ENCODE measurements around the gene CD160.

The CD160 gene

GRCh38 chr1:145707183-145707867 is 12.0 kb upstream of the CD160 start, which contains the start of gene PDZK1:
PDZK1 (minus strand) TSS chr1:145707368; CDS start chr1:145688021, 19,347 bp downstream.
- Histone ChIP-seq H4K20me1 (ENCODE audit: insufficient read depth, low read length) (no peaks in the 10 kb centered on the region), H3K4me2 (ENCODE audit: low read depth, low read length) (no peak within 1 kb of the TSS), H3K9me2 (replicated peaks; ENCODE audit: insufficient read depth, low read length) (no peaks in the 10 kb centered on the region), H3K27me3 (replicated peaks; ENCODE audit: insufficient read depth, low read length) (no peaks in the 10 kb centered on the region), H3K9me3 (replicated peaks; ENCODE audit: insufficient read depth, low read length) (no peaks in the 10 kb centered on the region), H3K9ac (ENCODE audit: low read length) (no peak within 1 kb of the TSS), H3K4me1 (ENCODE audit: low read length) (no peaks in the 10 kb centered on the region), H3K4me3 (ENCODE audit: low read length) (no peak within 1 kb of the TSS), H3K27ac (ENCODE audit: low read length) (no peak within 1 kb of the TSS), H3K79me2 (ENCODE audit: low read length) (no peaks in the 10 kb centered on the region), H3K36me3 (replicated peaks; ENCODE audit: insufficient read depth, low read length) (no peaks in the 10 kb centered on the region), H3F3A (ENCODE audit: insufficient read depth, low read length) (no peaks in the 10 kb centered on the region), H2AFZ (ENCODE audit: low read length) (no peak within 1 kb of the TSS)
- no peak for DNase-seq
- TF ChIP-seq EZH2 (optimal IDR thresholded peaks at IDR 0.05; ENCODE audit: low read depth, low read length) (no peak), EZH2phosphoT487 (IDR thresholded peaks at IDR 0.05; ENCODE audit: low read length) (no peak), CTCF (IDR thresholded peaks at IDR 0.05; ENCODE audit: low read length) (no peak)

GRCh38 chr1:145708063-145708462 is 11.2 kb upstream of the CD160 start:
- DNase-seq = no peak
- Histone ChIP-seq H3K79me2 (ENCODE audit: low read length) (no peaks in the 10 kb centered on the region), H3K36me3 (replicated peaks; ENCODE audit: insufficient read depth, low read length) (no peaks in the 10 kb centered on the region), H3K27ac (ENCODE audit: low read length) (no peak overlapping the region), H3F3A (ENCODE audit: insufficient read depth, low read length) (no peaks in the 10 kb centered on the region), H3K27me3 (replicated peaks; ENCODE audit: insufficient read depth, low read length) (no peaks in the 10 kb centered on the region), H3K9ac (ENCODE audit: low read length) (no peak overlapping the region), H3K4me3 (ENCODE audit: low read length) (no peak overlapping the region), H3K9me2 (replicated peaks; ENCODE audit: insufficient read depth, low read length) (no peaks in the 10 kb centered on the region), H3K4me1 (ENCODE audit: low read length) (no peaks in the 10 kb centered on the region), H3K4me2 (ENCODE audit: low read depth, low read length) (no peak overlapping the region), H4K20me1 (ENCODE audit: insufficient read depth, low read length) (no peaks in the 10 kb centered on the region), H3K9me3 (replicated peaks; ENCODE audit: insufficient read depth, low read length) (no peaks in the 10 kb centered on the region), H2AFZ (ENCODE audit: low read length) (no peak overlapping the region)
- no peak for TF ChIP-seq EZH2phosphoT487 (IDR thresholded peaks at IDR 0.05; ENCODE audit: low read length)
- TF ChIP-seq EZH2 (optimal IDR thresholded peaks at IDR 0.05; ENCODE audit: low read depth, low read length) = no peak
- TF ChIP-seq CTCF (IDR thresholded peaks at IDR 0.05; ENCODE audit: low read length) = no peak

- no peaks in the 10 kb centered on the region for H3F3A ChIP-seq (ENCODE audit: insufficient read depth, low read length)
Observed at GRCh38 chr1:145710291-145711027, 8.8 kb upstream of the CD160 start.

More at GRCh38 chr1:145710291-145711027, 8.8 kb upstream of the CD160 start:
- no peak overlapping the region for H3K27ac ChIP-seq (ENCODE audit: low read length)
- H3K4me2 ChIP-seq (ENCODE audit: low read depth, low read length) = no peak overlapping the region
- no peaks in the 10 kb centered on the region for H4K20me1 ChIP-seq (ENCODE audit: insufficient read depth, low read length)
- H3K4me3 ChIP-seq (ENCODE audit: low read length) = no peak overlapping the region
- H3K4me1 ChIP-seq (ENCODE audit: low read length) = no peaks in the 10 kb centered on the region
- no peaks in the 10 kb centered on the region for H3K9me3 ChIP-seq (replicated peaks; ENCODE audit: insufficient read depth, low read length)
- no peak overlapping the region for H2AFZ ChIP-seq (ENCODE audit: low read length)
- H3K79me2 ChIP-seq (ENCODE audit: low read length) = no peaks in the 10 kb centered on the region
- no peaks in the 10 kb centered on the region for H3K9me2 ChIP-seq (replicated peaks; ENCODE audit: insufficient read depth, low read length)
- TF ChIP-seq EZH2 (optimal IDR thresholded peaks at IDR 0.05; ENCODE audit: low read depth, low read length) = no peak
- no peak for TF ChIP-seq EZH2phosphoT487 (IDR thresholded peaks at IDR 0.05; ENCODE audit: low read length)
- H3K36me3 ChIP-seq (replicated peaks; ENCODE audit: insufficient read depth, low read length) = no peaks in the 10 kb centered on the region
- no peak for DNase-seq
- H3K9ac ChIP-seq (ENCODE audit: low read length) = no peak overlapping the region
- H3K27me3 ChIP-seq (replicated peaks; ENCODE audit: insufficient read depth, low read length) = no peaks in the 10 kb centered on the region

All from MM.1S (cell line).